Epithelial cell of proximal tubule (primary cell): ENCODE data around the gene NECAP2. TPM values are rescaled to one million over a fixed set of nuclear protein-coding genes. Genes with fewer than 3 reads are reported as not detected.

Source experiments
- total RNA-seq: library from RNA; depleted of rRNA; stranded (reverse); fragments of >200 nt; gene quantifications from 2 replicates; pipeline ENCODE4 v1.2.3, GENCODE V29; 2015

NECAP2 gene
- total RNA-seq, 1 donor from 2014 or later = 131 TPM

Other genes starting within 250 kb of the NECAP2 start
- 7.9 and 14.3 TPM in 2 replicates for gene ARHGEF19, start 228.1 kb upstream of the NECAP2 start, total RNA-seq
- 2.5 and 2.8 TPM in 2 replicates for gene CPLANE2, start 203.5 kb upstream of the NECAP2 start, total RNA-seq
- gene FBXO42, start 88.2 kb upstream of the NECAP2 start, total RNA-seq = 5.8 and 11.9 TPM in 2 replicates
- 82.6 and 111 TPM in 2 replicates for gene SZRD1, start 73.5 kb upstream of the NECAP2 start, total RNA-seq
- not detected in 2 replicates for gene SPATA21, start 3.3 kb upstream of the NECAP2 start, total RNA-seq
- gene RNU1-1, start 73.6 kb downstream of the NECAP2 start, total RNA-seq = under 0.01 TPM in 2 replicates
- 9.2 and 9.7 TPM in 2 replicates for gene NBPF1, start 172.8 kb downstream of the NECAP2 start, total RNA-seq
- gene RNU1-3, start 226.2 kb downstream of the NECAP2 start, total RNA-seq = under 0.01 TPM in 2 replicates